ENCODE results near the gene SKIDA1.

SKIDA1 gene

GRCh38 chr10:21513405-21513788 lies 12.1 kb downstream of the SKIDA1 start:
- Histone ChIP-seq H3K4me2 (ENCODE audit: low read length) (no peak overlapping the region), H3K79me2 (ENCODE audit: insufficient read depth, low read length) (no peaks in the 10 kb centered on the region), H2AFZ (ENCODE audit: low read length) (no peak overlapping the region), H4K20me1 (ENCODE audit: insufficient read depth, low read length) (no peaks in the 10 kb centered on the region), H3K27ac (ENCODE audit: low read depth, low read length, poor library complexity, severe bottlenecking) (no peak overlapping the region), H3F3A (ENCODE audit: insufficient read depth, low read length) (no peaks in the 10 kb centered on the region), H3K36me3 (ENCODE audit: insufficient read depth, low read length) (no peaks in the 10 kb centered on the region), H3K27me3 (ENCODE audit: insufficient read depth, low read length) (peaks cover 7% of the 10 kb centered on the region), H3K4me3 (ENCODE audit: low read depth, low read length, poor library complexity, severe bottlenecking) (no peak overlapping the region), H3K9ac (ENCODE audit: low read length) (no peak overlapping the region), H3K9me3 (ENCODE audit: low read length) (no peaks in the 10 kb centered on the region), H3K4me1 (ENCODE audit: insufficient read depth, low read length, severe bottlenecking) (peaks cover 18% of the 10 kb centered on the region), H3K9me2 (ENCODE audit: low read depth, low read length) (no peaks in the 10 kb centered on the region)
- no peak for TF ChIP-seq CTCF (IDR thresholded peaks at IDR 0.05; ENCODE audit: low read length)
- TF ChIP-seq EZH2 (IDR thresholded peaks at IDR 0.05; ENCODE audit: borderline replicate concordance, low read length): no peak

DNA sequence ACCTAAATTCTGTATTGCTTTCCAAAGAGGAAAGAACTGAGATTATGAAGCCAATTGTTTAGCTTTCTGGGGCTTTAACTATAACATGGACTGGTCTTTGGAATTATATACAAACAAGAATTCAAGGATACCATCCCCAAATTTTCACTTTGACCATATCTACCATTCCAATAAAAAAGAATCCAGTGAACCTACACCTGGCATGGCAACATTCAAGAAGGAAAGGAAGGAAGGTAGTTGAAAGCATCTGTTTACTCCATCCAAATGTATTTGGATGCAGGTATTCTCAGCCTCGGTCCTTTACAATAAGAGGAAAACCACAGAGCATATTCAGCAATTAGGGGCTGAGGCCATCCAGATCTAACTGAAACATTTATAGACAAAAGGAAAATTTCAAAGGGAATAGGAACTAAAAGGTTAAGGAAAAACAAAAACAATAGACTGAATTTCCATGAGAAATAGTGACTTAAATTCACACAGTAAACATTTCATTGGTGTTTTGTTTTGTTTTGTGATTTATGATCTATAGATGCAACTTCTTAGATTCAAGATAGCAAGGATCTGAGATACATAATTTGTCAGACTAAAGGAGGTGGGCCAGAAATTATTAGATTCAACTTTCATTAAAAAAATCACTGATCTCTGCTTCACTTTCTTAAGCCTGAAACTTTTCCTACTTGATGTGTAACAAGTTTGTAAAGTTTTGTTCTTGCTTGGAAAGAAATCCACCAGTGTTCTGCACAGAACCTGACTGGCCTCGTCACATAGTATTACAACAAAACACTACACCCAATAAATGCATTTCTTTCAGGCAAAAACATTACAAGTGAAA lies 12.7 kb downstream of the SKIDA1 start:
- no peak for TF ChIP-seq CTCF (IDR thresholded peaks at IDR 0.05; ENCODE audit: low read length)
- TF ChIP-seq EZH2 (IDR thresholded peaks at IDR 0.05; ENCODE audit: borderline replicate concordance, low read length): no peak
- Histone ChIP-seq H3K4me1 (ENCODE audit: insufficient read depth, low read length, severe bottlenecking) (peaks cover 12% of the 10 kb centered on the region), H3K27me3 (ENCODE audit: insufficient read depth, low read length) (peaks cover 3% of the 10 kb centered on the region), H3K4me3 (ENCODE audit: low read depth, low read length, poor library complexity, severe bottlenecking) (no peak overlapping the region), H3K27ac (ENCODE audit: low read depth, low read length, poor library complexity, severe bottlenecking) (no peak overlapping the region), H4K20me1 (ENCODE audit: insufficient read depth, low read length) (no peaks in the 10 kb centered on the region), H3F3A (ENCODE audit: insufficient read depth, low read length) (no peaks in the 10 kb centered on the region), H2AFZ (ENCODE audit: low read length) (no peak overlapping the region), H3K9ac (ENCODE audit: low read length) (no peak overlapping the region), H3K79me2 (ENCODE audit: insufficient read depth, low read length) (no peaks in the 10 kb centered on the region), H3K9me2 (ENCODE audit: low read depth, low read length) (no peaks in the 10 kb centered on the region), H3K4me2 (ENCODE audit: low read length) (no peak overlapping the region), H3K9me3 (ENCODE audit: low read length) (no peaks in the 10 kb centered on the region), H3K36me3 (ENCODE audit: insufficient read depth, low read length) (no peaks in the 10 kb centered on the region)

DNA sequence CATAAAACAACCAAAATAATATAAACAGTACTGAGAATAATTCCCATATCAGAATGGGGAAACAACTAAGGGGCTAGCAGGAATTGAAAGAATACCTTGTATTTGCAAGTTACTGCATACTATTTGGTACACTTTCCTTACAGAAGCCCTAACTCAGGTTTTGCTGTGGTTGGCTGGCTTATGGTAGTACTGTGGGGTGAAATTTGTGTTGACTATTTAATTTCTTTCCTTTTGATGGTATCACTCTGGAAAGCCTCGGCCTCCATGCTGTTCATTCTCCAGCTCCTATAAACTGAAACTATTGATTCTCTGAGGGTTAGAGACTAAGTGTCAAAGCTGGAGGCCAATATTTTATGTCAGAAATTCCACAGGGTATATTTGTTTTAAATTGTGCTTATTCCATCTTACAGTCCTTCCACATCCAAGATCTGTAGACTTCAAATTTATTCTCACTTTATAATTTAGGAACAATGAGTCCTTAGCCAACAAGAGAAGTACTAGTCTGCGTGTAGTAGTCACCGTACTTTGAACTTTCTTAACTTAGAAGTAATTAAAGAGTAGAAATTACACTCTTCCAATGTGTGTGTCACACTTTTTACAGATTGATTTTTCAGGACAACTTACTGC lies 13.4 kb downstream of the SKIDA1 start:
- Histone ChIP-seq H3K4me1 (ENCODE audit: insufficient read depth, low read length, severe bottlenecking) (peaks cover 5% of the 10 kb centered on the region), H3K9me3 (ENCODE audit: low read length) (no peaks in the 10 kb centered on the region), H3K9me2 (ENCODE audit: low read depth, low read length) (no peaks in the 10 kb centered on the region), H3F3A (ENCODE audit: insufficient read depth, low read length) (no peaks in the 10 kb centered on the region), H3K4me2 (ENCODE audit: low read length) (no peak overlapping the region), H3K36me3 (ENCODE audit: insufficient read depth, low read length) (no peaks in the 10 kb centered on the region), H4K20me1 (ENCODE audit: insufficient read depth, low read length) (no peaks in the 10 kb centered on the region), H3K9ac (ENCODE audit: low read length) (no peak overlapping the region), H3K27me3 (ENCODE audit: insufficient read depth, low read length) (no peaks in the 10 kb centered on the region; the same call in 1 of the 2 replicates), H3K79me2 (ENCODE audit: insufficient read depth, low read length) (no peaks in the 10 kb centered on the region), H2AFZ (ENCODE audit: low read length) (no peak overlapping the region), H3K27ac (ENCODE audit: low read depth, low read length, poor library complexity, severe bottlenecking) (no peak overlapping the region), H3K4me3 (ENCODE audit: low read depth, low read length, poor library complexity, severe bottlenecking) (no peak overlapping the region)
- TF ChIP-seq EZH2 (IDR thresholded peaks at IDR 0.05; ENCODE audit: borderline replicate concordance, low read length) (no peak), CTCF (IDR thresholded peaks at IDR 0.05; ENCODE audit: low read length) (no peak)
